OCI-LY3 (cell line): ENCODE results near the gene EPHA6.

Source experiments
- H2AFZ ChIP-seq: fragments of 200-600, 300-600 bp; shearing (Covaris generic); 2 replicates; pipeline ENCODE4 v1.6.0; 2014; ENCODE audit warnings: antibody characterized with exemption, low read depth, low read length
- H3K27ac ChIP-seq: fragments of 200-600, 300-600 bp; sonication (generic); 2 replicates; pipeline ENCODE4 v1.5.1; 2014; ENCODE audit warnings: mild to moderate bottlenecking, low read length, moderate library complexity, mixed read lengths
- H3K27me3 ChIP-seq: fragments of 200-600, 300-600 bp; sonication (generic); 2 replicates; pipeline ENCODE4 v1.6.1; 2014; ENCODE audit warnings: low read depth, low read length, mixed read lengths
- H3K36me3 ChIP-seq: fragments of 200-600, 300-600 bp; sonication (generic); replicated peaks from 2 replicates; pipeline ENCODE3; 2014; ENCODE audit warnings: low read depth, low read length, mixed read lengths
- H3K4me1 ChIP-seq: fragments of 300-600, 200-600 bp; sonication (generic); 2 replicates; pipeline ENCODE4 v1.6.1; 2014; ENCODE audit warnings: low read length, mixed read lengths
- H3K4me2 ChIP-seq: fragments of 200-600, 300-600 bp; sonication (generic); 2 replicates; pipeline ENCODE4 v1.6.1; 2014; ENCODE audit warnings: low read length, mixed read lengths
- H3K4me3 ChIP-seq: fragments of 300-600, 200-600 bp; sonication (generic); 2 replicates; pipeline ENCODE4 v1.5.1; 2014; ENCODE audit warnings: antibody characterized with exemption, mild to moderate bottlenecking, low read length, moderate library complexity
- H3K79me2 ChIP-seq: fragments of 300-600, 200-600 bp; shearing (Covaris generic); 2 replicates; pipeline ENCODE4 v1.6.1; 2014; ENCODE audit warnings: mild to moderate bottlenecking, low read length, mixed read lengths
- H3K9ac ChIP-seq: fragments of 300-600, 200-600 bp; shearing (Covaris generic); 2 replicates; pipeline ENCODE4 v1.6.0; 2014; ENCODE audit warnings: mild to moderate bottlenecking, low read length, moderate library complexity
- H3K9me3 ChIP-seq: fragments of 200-600, 300-600 bp; shearing (Covaris generic); 2 replicates; pipeline ENCODE4 v1.6.1; 2014; ENCODE audit warnings: low read length, mixed read lengths; ENCODE audit not compliant: insufficient read depth
- H4K20me1 ChIP-seq: fragments of 200-600, 300-600 bp; sonication (generic); 2 replicates; pipeline ENCODE4 v1.6.1; 2016; ENCODE audit warnings: low read length, mixed read lengths; ENCODE audit not compliant: insufficient read depth
- EZH2phosphoT487 ChIP-seq: fragments of 200-600 bp; shearing (Covaris generic); IDR thresholded peaks from 2 replicates; pipeline ENCODE4 v1.6.1; 2018; ENCODE audit warnings: antibody characterized with exemption, mixed run types, low read depth
- TF ChIP-seq, protein P1 (sequence below): fragments of 200-600, 300-600 bp; sonication (generic); IDR thresholded peaks from 2 replicates; pipeline ENCODE4 v1.5.1; 2014; ENCODE audit warnings: antibody characterized with exemption, low read length, low read depth

The EPHA6 gene

DNA sequence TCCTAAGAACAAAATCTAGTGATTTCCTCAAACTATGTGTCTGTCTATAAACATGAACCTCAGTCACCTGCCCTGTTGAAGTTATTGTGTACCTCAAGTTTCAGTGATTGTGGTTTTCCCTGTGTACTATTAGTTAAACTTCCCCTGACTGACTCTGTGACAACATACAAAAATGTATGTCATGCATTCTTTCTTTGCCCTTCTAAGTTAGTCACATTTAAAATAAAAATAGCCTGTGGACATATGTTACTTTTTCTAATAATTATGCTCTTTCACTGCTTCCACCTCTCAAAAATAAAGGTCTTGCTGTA, 29.8 kb downstream of the EPHA6 start:
- no peak overlapping the region for H3K27ac ChIP-seq
- no peaks in the 10 kb centered on the region for H4K20me1 ChIP-seq
- no peaks in the 10 kb centered on the region for H3K27me3 ChIP-seq
- no peak overlapping the region; the same call in 1 of the 2 replicates for H2AFZ ChIP-seq
- no peak overlapping the region for H3K4me2 ChIP-seq
- TF ChIP-seq, protein P1, sequence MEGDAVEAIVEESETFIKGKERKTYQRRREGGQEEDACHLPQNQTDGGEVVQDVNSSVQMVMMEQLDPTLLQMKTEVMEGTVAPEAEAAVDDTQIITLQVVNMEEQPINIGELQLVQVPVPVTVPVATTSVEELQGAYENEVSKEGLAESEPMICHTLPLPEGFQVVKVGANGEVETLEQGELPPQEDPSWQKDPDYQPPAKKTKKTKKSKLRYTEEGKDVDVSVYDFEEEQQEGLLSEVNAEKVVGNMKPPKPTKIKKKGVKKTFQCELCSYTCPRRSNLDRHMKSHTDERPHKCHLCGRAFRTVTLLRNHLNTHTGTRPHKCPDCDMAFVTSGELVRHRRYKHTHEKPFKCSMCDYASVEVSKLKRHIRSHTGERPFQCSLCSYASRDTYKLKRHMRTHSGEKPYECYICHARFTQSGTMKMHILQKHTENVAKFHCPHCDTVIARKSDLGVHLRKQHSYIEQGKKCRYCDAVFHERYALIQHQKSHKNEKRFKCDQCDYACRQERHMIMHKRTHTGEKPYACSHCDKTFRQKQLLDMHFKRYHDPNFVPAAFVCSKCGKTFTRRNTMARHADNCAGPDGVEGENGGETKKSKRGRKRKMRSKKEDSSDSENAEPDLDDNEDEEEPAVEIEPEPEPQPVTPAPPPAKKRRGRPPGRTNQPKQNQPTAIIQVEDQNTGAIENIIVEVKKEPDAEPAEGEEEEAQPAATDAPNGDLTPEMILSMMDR = no peak
- no peak for TF ChIP-seq EZH2phosphoT487
- H3K4me1 ChIP-seq = no peaks in the 10 kb centered on the region
- H3K9ac ChIP-seq = no peak overlapping the region
- no peaks in the 10 kb centered on the region for H3K36me3 ChIP-seq
- H3K79me2 ChIP-seq = no peaks in the 10 kb centered on the region
- H3K9me3 ChIP-seq = no peaks in the 10 kb centered on the region
- no peak overlapping the region for H3K4me3 ChIP-seq

DNA sequence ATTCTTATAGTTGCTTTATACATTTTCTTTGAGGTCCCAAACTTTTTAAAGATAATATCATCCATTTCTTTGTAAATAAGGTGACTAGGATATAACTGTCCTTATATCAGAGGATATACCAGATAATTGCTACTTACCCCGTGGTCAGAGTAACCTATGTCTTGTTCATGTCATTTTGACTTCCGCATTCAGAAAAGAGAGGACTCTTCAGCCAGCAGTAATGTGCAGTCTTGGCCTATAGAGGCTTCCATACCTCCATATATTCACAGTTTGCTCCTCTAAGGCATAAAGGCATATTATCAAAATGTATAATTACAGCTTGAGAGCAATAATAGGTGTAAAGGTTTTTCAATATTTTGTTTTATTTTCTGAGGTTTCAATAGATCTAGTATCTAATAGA, 38.5 kb downstream of the EPHA6 start:
- H3K27ac ChIP-seq = no peak overlapping the region
- H3K36me3 ChIP-seq = no peaks in the 10 kb centered on the region
- no peaks in the 10 kb centered on the region for H4K20me1 ChIP-seq
- no peak overlapping the region for H3K4me2 ChIP-seq
- no peaks in the 10 kb centered on the region for H3K4me1 ChIP-seq
- no peaks in the 10 kb centered on the region for H3K79me2 ChIP-seq
- H3K9me3 ChIP-seq = no peaks in the 10 kb centered on the region
- H3K27me3 ChIP-seq = no peaks in the 10 kb centered on the region
- no peak overlapping the region for H3K9ac ChIP-seq
- no peak overlapping the region for H2AFZ ChIP-seq
- no peak overlapping the region for H3K4me3 ChIP-seq
- TF ChIP-seq EZH2phosphoT487 = no peak
- TF ChIP-seq, protein P1 = no peak

DNA sequence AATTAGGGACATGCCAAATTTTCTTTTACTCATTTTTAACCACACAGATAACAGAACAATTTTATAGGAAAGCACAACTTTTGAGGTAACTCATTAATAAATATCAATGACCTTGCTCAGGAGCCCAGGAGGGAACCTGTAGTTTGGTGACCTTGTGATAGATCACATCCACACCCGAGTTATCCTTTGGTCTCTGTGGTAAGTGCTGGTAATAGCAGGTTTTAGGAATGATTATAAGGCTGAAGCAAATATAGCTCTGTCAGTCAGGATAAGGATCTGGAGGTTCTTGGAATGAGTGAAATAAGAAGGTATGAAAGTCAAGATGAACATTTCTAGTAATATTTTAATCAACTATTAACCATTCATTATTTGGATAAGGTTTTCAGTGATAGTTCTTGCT, 46.5 kb downstream of the EPHA6 start:
- H3K4me2 ChIP-seq = no peak overlapping the region
- H3K9ac ChIP-seq = no peak overlapping the region
- no peaks in the 10 kb centered on the region for H3K9me3 ChIP-seq
- no peaks in the 10 kb centered on the region for H3K36me3 ChIP-seq
- no peak overlapping the region for H3K27ac ChIP-seq
- peaks cover 3% of the 10 kb centered on the region; the same call in 1 of the 2 replicates for H3K4me1 ChIP-seq
- TF ChIP-seq, protein P1 = no peak
- no peak for TF ChIP-seq EZH2phosphoT487
- H3K27me3 ChIP-seq = no peaks in the 10 kb centered on the region
- no peaks in the 10 kb centered on the region for H3K79me2 ChIP-seq
- no peak overlapping the region for H2AFZ ChIP-seq
- no peaks in the 10 kb centered on the region for H4K20me1 ChIP-seq
- no peak overlapping the region for H3K4me3 ChIP-seq

DNA sequence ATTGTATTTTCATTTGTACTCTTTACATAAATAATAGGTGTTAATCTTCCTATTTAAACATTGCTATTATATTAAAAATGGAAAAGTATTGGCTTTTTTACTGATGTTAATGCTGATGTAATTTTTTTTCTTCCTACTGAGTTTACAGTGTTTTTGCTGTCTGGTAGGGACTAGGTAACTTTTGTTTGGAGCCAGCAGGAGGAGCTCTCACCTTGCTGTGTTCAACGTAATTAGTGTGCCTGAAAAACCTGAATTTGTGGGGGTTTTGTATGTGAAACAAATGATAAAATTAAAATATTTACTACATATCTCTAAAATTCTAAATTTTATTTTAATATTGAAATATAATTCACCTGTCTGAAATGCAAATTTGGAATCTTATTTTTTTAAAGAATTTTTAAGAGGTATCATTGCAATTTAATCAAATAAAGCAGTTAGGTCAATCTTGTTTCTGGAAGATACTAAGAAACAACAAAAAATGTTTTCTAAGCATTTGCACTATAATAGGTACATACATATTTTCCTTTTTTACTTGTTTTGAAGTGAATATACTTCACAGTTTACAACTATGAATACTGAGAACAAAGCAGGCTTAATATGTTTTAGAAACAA, 48.8 kb downstream of the EPHA6 start:
- Histone ChIP-seq H3K9me3 (no peaks in the 10 kb centered on the region), H3K9ac (no peak overlapping the region), H3K4me2 (no peak overlapping the region), H3K36me3 (no peaks in the 10 kb centered on the region), H3K4me1 (peaks cover 5% of the 10 kb centered on the region; the same call in 1 of the 2 replicates), H3K79me2 (no peaks in the 10 kb centered on the region), H2AFZ (no peak overlapping the region), H3K27me3 (no peaks in the 10 kb centered on the region), H4K20me1 (no peaks in the 10 kb centered on the region), H3K27ac (no peak overlapping the region), H3K4me3 (no peak overlapping the region)
- no peak for TF ChIP-seq EZH2phosphoT487
- TF ChIP-seq, protein P1 = peak; percentile 69
